Esophagus muscularis mucosa (tissue), 4 donors: ENCODE measurements around the gene DAB1. TPM values are rescaled to one million over a fixed set of nuclear protein-coding genes. Genes with fewer than 3 reads are reported as not detected.

Experiments used
- DNase-seq: peaks from one replicate; pipeline ENCODE4 v3.0.0-alpha.2; 2017; ENCODE audit errors: extremely low spot score
- H3K27ac ChIP-seq, 4 donors: fragments of 200-600 bp; sonication (generic); replicated peaks in 1 of 4; 1 replicate in 3 of 4; 2 replicates in 1 of 4; pipeline ENCODE4 v1.5.1; 2016 to 2019; ENCODE audit warnings: mild to moderate bottlenecking in 1 of 4
- H3K27me3 ChIP-seq, 4 donors: fragments of 200-600 bp; sonication (generic); one replicate each; pipeline versions ENCODE4 v1.5.1 to v1.6.0; 2016 to 2019
- H3K36me3 ChIP-seq, 4 donors: fragments of 200-600 bp; sonication (generic); one replicate each; pipeline ENCODE4 v1.5.1; 2016 to 2019
- H3K4me1 ChIP-seq, 4 donors: fragments of 200-600 bp; sonication (generic); one replicate each; pipeline ENCODE4 v1.5.1; 2016 to 2019
- H3K4me3 ChIP-seq, 4 donors: fragments of 200-600 bp; sonication (generic); 1 replicate in 2 of 4; 2 replicates in 2 of 4; pipeline ENCODE4 v1.5.1; 2016 to 2019; ENCODE audit warnings: mild to moderate bottlenecking in 4 of 4, moderate library complexity in 1 of 4
- H3K9me3 ChIP-seq, 4 donors: fragments of 200-600 bp; sonication (generic); 1 replicate in 3 of 4; 2 replicates in 1 of 4; pipeline ENCODE4 v1.5.1; 2016 to 2019
- EP300 ChIP-seq: sonication (generic); formaldehyde crosslinking; IDR thresholded peaks from one replicate; pipeline ENCODE4 v1.6.1; 2017; ENCODE audit warnings: antibody characterized with exemption
- POLR2A ChIP-seq: fragments of 450-650 bp; IDR thresholded peaks from one replicate; pipeline ENCODE4 v1.6.1; 2017; ENCODE audit warnings: antibody characterized with exemption, moderate library complexity, mild to moderate bottlenecking, low read depth
- POLR2AphosphoS5 ChIP-seq, 2 donors: sonication (generic); formaldehyde crosslinking; IDR thresholded peaks; one replicate each; pipeline ENCODE4 v1.6.1; 2017; ENCODE audit warnings: antibody characterized with exemption in 2 of 2
- WGBS: methylation state at CpG from one replicate; pipeline ENCODE4 v1.1.5; 2018; 5-methylcytosine and 5-hydroxymethylcytosine counted together
- intact Hi-C: fragments of 100-400 bp; cut with DNase I; formaldehyde crosslinking; loops from one replicate; pipeline ENCODE4 v1.15.1; 2023
- total RNA-seq, 4 donors: library from RNA; depleted of rRNA; stranded (reverse); fragments of >200 nt; gene quantifications; one replicate each; pipeline versions ENCODE4 v1.1.0 to v1.2.1, GENCODE V29; 2016
- TF ChIP-seq, protein P1 (sequence below), 3 experiments: fragments of 200-600 bp in 2 of 3; fragments of 450-650 bp in 1 of 3; sonication (generic) in 2 of 3; IDR thresholded peaks; one replicate each; pipeline ENCODE4 v1.5.1; 2017 to 2019; ENCODE audit warnings: antibody characterized with exemption in 3 of 3, mild to moderate bottlenecking in 2 of 3, moderate library complexity in 1 of 3

The DAB1 gene
- total RNA-seq, 4 donors from 2014 or later: 0.26 to 1.3 (median 0.37) TPM

DNA sequence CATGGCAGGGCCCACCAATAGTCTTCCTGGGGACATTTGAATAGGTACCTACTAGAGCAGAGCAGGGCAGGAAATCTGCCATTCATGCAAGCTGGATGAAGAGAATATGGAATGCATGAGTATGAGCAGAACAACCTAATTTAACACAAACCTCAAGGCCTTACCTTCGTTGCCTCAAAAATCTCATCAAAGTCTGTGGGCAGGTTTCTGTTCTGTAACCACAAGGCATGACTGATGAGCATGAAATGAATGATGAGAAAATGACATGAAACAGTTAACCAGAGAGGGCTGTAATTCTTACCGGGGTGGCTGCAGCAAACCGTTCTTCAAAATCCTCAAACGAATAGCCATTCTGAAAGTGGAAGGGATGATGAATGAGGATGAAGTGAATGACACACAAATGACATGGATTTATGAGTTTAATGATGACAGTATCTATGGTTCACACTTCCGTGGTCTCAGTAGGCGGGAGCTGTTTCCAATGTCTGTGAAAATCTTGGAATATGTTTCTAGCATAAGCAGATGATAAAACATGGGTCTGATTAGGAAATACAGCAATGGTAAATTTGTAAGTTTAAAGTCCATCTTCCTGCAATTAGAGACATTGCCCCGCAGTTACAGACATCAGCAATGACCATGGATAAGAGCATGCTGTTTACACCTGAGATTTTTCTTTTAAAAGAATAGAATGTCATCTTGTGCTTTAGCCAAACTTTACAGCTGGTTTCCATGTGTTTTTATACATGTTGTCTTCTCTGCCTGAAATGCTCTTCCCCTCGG lies 390.4 kb downstream of the DAB1 start:
- Histone ChIP-seq H3K27ac (no peak overlapping the region), H3K4me1 (no peaks in the 10 kb centered on the region), H3K9me3 (no peaks in the 10 kb centered on the region), H3K27me3 (no peaks in the 10 kb centered on the region), H3K4me3 (no peak overlapping the region), H3K36me3 (no peaks in the 10 kb centered on the region)
- DNase-seq: no peak
- TF ChIP-seq EP300 (no peak), POLR2AphosphoS5 (IDR thresholded peaks at IDR 0.05) (no peak), POLR2A (no peak)
- TF ChIP-seq, protein P1, sequence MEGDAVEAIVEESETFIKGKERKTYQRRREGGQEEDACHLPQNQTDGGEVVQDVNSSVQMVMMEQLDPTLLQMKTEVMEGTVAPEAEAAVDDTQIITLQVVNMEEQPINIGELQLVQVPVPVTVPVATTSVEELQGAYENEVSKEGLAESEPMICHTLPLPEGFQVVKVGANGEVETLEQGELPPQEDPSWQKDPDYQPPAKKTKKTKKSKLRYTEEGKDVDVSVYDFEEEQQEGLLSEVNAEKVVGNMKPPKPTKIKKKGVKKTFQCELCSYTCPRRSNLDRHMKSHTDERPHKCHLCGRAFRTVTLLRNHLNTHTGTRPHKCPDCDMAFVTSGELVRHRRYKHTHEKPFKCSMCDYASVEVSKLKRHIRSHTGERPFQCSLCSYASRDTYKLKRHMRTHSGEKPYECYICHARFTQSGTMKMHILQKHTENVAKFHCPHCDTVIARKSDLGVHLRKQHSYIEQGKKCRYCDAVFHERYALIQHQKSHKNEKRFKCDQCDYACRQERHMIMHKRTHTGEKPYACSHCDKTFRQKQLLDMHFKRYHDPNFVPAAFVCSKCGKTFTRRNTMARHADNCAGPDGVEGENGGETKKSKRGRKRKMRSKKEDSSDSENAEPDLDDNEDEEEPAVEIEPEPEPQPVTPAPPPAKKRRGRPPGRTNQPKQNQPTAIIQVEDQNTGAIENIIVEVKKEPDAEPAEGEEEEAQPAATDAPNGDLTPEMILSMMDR (IDR thresholded peaks at IDR 0.05): no peak
- intact Hi-C loops: no loop called here
- 83% methylated on average over 8 of the region's 8 CpGs for WGBS

DNA sequence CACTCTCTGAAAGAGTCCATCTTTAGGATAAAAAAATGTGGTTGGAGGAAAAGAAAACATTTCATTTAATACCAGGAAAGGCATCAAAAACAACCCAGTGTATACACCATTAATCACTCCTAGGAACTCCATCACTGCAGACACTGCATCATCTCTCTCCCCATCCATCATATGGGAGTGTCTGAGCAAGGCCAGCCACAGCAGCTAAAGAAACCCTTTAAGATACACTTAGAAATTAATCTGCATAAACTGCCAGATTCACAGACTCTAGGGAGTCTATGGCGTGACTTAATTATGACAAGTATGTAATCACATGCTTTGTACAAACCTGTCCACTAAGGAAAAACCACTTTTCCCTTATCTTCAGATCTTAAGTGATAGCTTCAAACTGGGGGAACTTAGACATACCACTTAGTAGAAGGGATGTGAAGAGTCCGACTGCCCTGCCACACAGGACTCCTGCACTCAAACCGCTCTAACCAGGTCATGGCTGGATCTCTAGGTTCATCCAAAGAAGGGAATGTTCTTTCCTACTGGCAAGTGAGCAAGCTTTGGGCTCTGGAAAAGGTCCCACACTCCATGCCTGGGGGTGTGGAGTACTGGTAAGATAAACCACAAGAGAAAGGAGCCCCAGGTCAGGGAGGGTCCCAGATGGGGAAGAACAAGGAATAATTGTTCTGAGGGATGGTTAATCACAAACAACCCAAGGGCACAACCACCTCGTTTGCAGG lies 397.1 kb downstream of the DAB1 start:
- intact Hi-C loops: no loop called here
- TF ChIP-seq POLR2A: no peak
- no peak for TF ChIP-seq POLR2AphosphoS5 (IDR thresholded peaks at IDR 0.05)
- TF ChIP-seq EP300: no peak
- TF ChIP-seq, protein P1 (IDR thresholded peaks at IDR 0.05): no peak
- no peak overlapping the region for H3K27ac ChIP-seq
- H3K4me3 ChIP-seq: no peak overlapping the region
- WGBS: 68% methylated on average over 3 of the region's 4 CpGs
- H3K9me3 ChIP-seq: no peaks in the 10 kb centered on the region
- H3K27me3 ChIP-seq: no peaks in the 10 kb centered on the region
- no peaks in the 10 kb centered on the region for H3K36me3 ChIP-seq
- no peak for DNase-seq
- peaks cover 0 to 20% (median 13%) of the 10 kb centered on the region in 4 donors for H3K4me1 ChIP-seq

DNA sequence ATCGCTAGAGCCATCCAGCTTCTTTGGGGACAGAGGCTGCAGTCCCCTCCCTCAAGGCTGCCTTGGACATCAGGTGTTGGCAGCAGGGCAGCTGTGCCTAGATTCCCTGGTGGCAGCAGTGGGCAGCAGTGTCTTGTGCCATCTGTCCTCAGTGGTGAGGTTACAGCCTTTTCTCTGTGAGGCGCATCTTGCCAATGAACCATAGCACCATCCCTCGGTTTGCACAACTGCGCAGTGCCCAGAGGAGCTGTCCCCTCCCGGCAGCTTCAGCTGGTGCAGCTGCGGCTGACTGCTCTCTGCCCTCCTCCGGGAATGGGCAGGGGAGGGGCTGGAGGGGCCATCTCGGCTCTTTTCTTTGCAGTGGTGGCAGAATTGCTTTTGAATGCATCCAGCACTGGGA lies 399.0 kb downstream of the DAB1 start:
- Histone ChIP-seq H3K9me3 (no peaks in the 10 kb centered on the region), H3K4me1 (peaks cover 0 to 20% (median 13%) of the 10 kb centered on the region in 4 donors), H3K36me3 (no peaks in the 10 kb centered on the region), H3K27me3 (no peaks in the 10 kb centered on the region), H3K27ac (no peak overlapping the region), H3K4me3 (no peak overlapping the region)
- 60% methylated on average over 8 of the region's 8 CpGs for WGBS
- intact Hi-C loops: no loop called here
- no peak for DNase-seq
- TF ChIP-seq, protein P1 (IDR thresholded peaks at IDR 0.05): no peak
- no peak for TF ChIP-seq POLR2A
- TF ChIP-seq EP300: no peak
- TF ChIP-seq POLR2AphosphoS5 (IDR thresholded peaks at IDR 0.05): no peak

DNA sequence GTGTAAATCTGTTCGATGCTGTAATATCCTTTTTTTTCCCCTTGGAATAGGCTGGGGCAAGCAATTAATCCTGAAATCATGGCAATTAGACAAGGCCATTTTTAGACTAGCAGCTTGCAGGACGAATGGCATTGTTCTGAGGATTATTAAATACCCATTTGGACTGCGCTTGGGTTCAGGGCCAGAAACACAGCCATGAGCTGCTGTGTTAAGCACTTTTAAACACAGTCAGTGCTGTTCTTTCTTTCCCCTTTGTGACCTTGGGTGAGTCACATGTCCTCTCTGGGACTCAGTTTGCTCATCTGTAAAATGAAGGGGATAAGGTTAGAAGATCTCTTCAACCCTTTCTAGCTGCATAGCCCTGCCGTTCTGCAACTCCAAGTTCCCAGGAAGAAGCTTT lies 399.4 kb downstream of the DAB1 start:
- Histone ChIP-seq H3K9me3 (no peaks in the 10 kb centered on the region), H3K4me3 (no peak overlapping the region), H3K36me3 (no peaks in the 10 kb centered on the region), H3K27ac (no peak overlapping the region), H3K27me3 (no peaks in the 10 kb centered on the region), H3K4me1 (peaks cover 0 to 20% (median 13%) of the 10 kb centered on the region in 4 donors)
- TF ChIP-seq POLR2AphosphoS5 (IDR thresholded peaks at IDR 0.05) (no peak), POLR2A (no peak), EP300 (no peak)
- TF ChIP-seq, protein P1 (IDR thresholded peaks at IDR 0.05): no peak
- intact Hi-C loops: no loop called here
- WGBS: 66% methylated on average over 3 of the region's 4 CpGs
- no peak for DNase-seq
